ENCODE results near the gene GRIN3B. TPM values are rescaled to one million over a fixed set of nuclear protein-coding genes. Genes with fewer than 3 reads are reported as not detected.

The GRIN3B gene
- total and polyA plus RNA-seq, 9 of the 15 experiments (the other 6 are each of a cell fraction or from before 2014, with no cell fraction given): 0.06 to 0.95 (median 0.19) TPM; not detected in 6

GRCh38 chr19:1040476-1041271 lies 40.5 kb downstream of the GRIN3B start (continued):
- TF ChIP-seq CBX3 (IDR thresholded peaks at IDR 0.05; ENCODE audit: borderline replicate concordance in 1 of 2, low read length in 2 of 2): peak in 1 of 2 experiments; percentile 49; a peak in 1 of 3 replicates
- TF ChIP-seq NFATC3 (IDR thresholded peaks at IDR 0.05): no peak
- no peak for TF ChIP-seq SLC30A9 (CRISPR knock-in tag; IDR thresholded peaks at IDR 0.05)
- no peak for TF ChIP-seq ETV6 (IDR thresholded peaks at IDR 0.05; ENCODE audit: borderline replicate concordance in 1 of 2, low read depth in 2 of 2, low read length in 1 of 2)
- TF ChIP-seq ETV6 (CRISPR knock-in tag; IDR thresholded peaks at IDR 0.05; ENCODE audit: borderline replicate concordance): no peak
- TF ChIP-seq HMGXB4 (CRISPR knock-in tag; IDR thresholded peaks at IDR 0.05): no peak
- TF ChIP-seq ARID4B (CRISPR knock-in tag; IDR thresholded peaks at IDR 0.05): peak; percentile 76
- no peak for TF ChIP-seq PCBP1 (IDR thresholded peaks at IDR 0.05; ENCODE audit: low read depth, low read length, poor library complexity, severe bottlenecking)
- no peak for TF ChIP-seq ZNF668 (CRISPR knock-in tag; IDR thresholded peaks at IDR 0.05)
- 0 out of 2 replicates have a peak, but pooled peaks have one; percentile 26 for TF ChIP-seq GABPB1 (CRISPR knock-in tag; IDR thresholded peaks at IDR 0.05)
- peak; percentile 99 for TF ChIP-seq NFYB (IDR thresholded peaks at IDR 0.05; ENCODE audit: extremely low read depth, insufficient read length)
- TF ChIP-seq ZNF146 (CRISPR knock-in tag; IDR thresholded peaks at IDR 0.05; ENCODE audit: unreplicated experiment): no peak
- TF ChIP-seq ZFP1 (CRISPR knock-in tag; IDR thresholded peaks at IDR 0.05): no peak
- TF ChIP-seq KDM5B (IDR thresholded peaks at IDR 0.05; ENCODE audit: insufficient replicate concordance, low read depth, low read length): no peak
- TF ChIP-seq ZNF408 (CRISPR knock-in tag; IDR thresholded peaks at IDR 0.05; ENCODE audit: low read depth): no peak
- TF ChIP-seq RNF2 (IDR thresholded peaks at IDR 0.05): peak; percentile 50; the same call in 1 of the 2 replicates
- no peak for TF ChIP-seq ZNF280B (CRISPR knock-in tag; IDR thresholded peaks at IDR 0.05)
- no peak for TF ChIP-seq HLTF (IDR thresholded peaks at IDR 0.05)
- no peak for TF ChIP-seq RHOXF2B (CRISPR knock-in tag; conservative IDR thresholded peaks at IDR 0.05)
- no peak for TF ChIP-seq ZNF785 (CRISPR knock-in tag; IDR thresholded peaks at IDR 0.05)
- no peak for TF ChIP-seq SREBF2 (CRISPR knock-in tag; IDR thresholded peaks at IDR 0.05)
- no peak for TF ChIP-seq TEAD2 (tag; IDR thresholded peaks at IDR 0.05)

Data from K562 (cell line).